Activated T-cell treated with anti-CD3 and anti-CD28 coated beads, Interleukin-2, amount 50 U/mL, for 4 hours (primary cell): Measurements from ENCODE around the gene CDRT15. TPM values are rescaled to one million over a fixed set of nuclear protein-coding genes. Genes with fewer than 3 reads are reported as not detected.
"Not testable (repeated sequence)": the region's sequence is repeated elsewhere in the genome, so short reads cannot be mapped to it uniquely, and the experiment has no call there.

Experiments
- ATAC-seq, 2 donors: fragments of 200-7000 bp; cut with Tn5 transposase; one replicate each; pipeline ENCODE4 v1.10.0; 2021
- DNase-seq: peaks from one replicate; pipeline ENCODE4 v3.0.0-alpha.2; 2020
- H3K27me3 Mint-ChIP-seq: one replicate; pipeline ENCODE4 v1.8.0; 2021; ENCODE audit warnings: low read depth, mixed read lengths
- H3K36me3 Mint-ChIP-seq: one replicate; pipeline ENCODE4 v1.8.0; 2022; ENCODE audit warnings: mixed read lengths; ENCODE audit not compliant: insufficient read depth
- H3K4me1 Mint-ChIP-seq: one replicate; pipeline ENCODE4 v1.8.0; 2021; ENCODE audit warnings: low read depth, mixed read lengths
- H3K4me3 Mint-ChIP-seq: one replicate; pipeline ENCODE4 v1.8.0; 2021; ENCODE audit warnings: mild to moderate bottlenecking, moderate library complexity, mixed read lengths
- H3K9me3 Mint-ChIP-seq: one replicate; pipeline ENCODE4 v1.8.0; 2021; ENCODE audit warnings: mixed read lengths
- total RNA-seq, 3 donors: library from RNA; stranded (reverse); gene quantifications; one replicate each; pipeline ENCODE4 v1.2.1, GENCODE V29; 2021

CDRT15 gene
- total RNA-seq, 3 donors from 2014 or later, result not detected

DNA sequence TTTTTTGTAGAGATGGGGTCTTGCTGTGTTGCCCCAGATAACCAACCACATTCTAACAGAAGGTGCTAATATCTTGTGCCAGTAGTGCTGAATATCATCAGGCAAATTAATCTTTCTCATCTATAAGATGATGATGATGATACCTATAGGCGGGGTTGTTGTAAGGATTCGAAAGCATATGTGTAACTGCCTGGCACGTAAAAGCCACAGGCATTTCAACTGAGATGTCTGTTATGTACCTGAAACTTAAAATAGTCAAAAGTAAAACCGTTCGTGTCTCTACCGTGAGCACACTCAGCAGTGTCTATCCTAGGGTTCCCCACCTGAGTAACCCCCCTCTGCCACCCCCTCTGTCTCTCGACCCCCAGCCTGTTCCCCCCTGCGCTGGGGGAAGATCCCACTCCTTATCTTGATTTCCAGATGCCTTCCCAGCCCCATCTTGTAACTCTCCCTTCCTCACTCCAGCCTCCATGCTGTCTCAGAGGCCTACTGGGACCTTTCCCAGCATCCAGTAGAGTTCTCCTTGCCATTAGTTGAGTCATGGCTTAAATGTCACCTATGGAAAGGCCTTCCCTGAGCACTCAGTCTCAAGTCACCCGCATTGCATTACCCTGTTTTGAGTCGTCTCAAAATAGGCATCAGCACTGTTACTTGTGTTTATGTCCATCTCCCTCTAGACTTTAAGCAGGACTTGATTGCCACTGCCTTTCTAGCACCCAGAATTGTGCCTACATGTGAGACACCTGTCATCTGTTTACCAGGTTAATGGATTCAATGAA, 34.1 kb downstream of the CDRT15 start:
- peaks cover 3% of the 10 kb centered on the region for H3K9me3 Mint-ChIP-seq
- DNase-seq, result no peak
- peak; percentile 19 to 28 for ATAC-seq
- peaks cover 24% of the 10 kb centered on the region for H3K36me3 Mint-ChIP-seq
- peak overlapping the region; percentile 73 for H3K4me3 Mint-ChIP-seq
- no peaks in the 10 kb centered on the region for H3K27me3 Mint-ChIP-seq
- H3K4me1 Mint-ChIP-seq, result peaks cover 96% of the 10 kb centered on the region

DNA sequence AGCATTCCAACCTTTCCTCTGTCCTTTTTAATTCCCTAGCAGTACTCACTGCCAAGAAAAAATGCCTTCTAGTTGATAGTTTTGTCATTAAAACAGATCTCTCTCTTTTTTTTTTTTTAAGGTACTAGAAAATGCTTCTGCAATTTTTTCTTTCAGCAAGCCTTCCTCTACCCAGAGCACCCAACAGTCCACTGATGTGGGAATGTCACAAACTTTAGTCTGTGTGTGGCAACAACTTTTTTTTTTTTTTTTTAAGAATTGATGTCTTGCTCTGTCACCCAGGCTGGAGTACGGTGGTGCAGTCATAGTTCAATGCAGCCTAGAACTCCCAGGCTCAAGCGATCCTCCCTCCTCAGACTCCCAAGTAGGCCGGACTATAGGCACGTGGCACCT, 34.7 kb downstream of the CDRT15 start:
- ATAC-seq, result no peak
- peaks cover 97% of the 10 kb centered on the region for H3K4me1 Mint-ChIP-seq
- peaks cover 20% of the 10 kb centered on the region for H3K36me3 Mint-ChIP-seq
- DNase-seq, result no peak
- peaks cover 3% of the 10 kb centered on the region for H3K9me3 Mint-ChIP-seq
- H3K27me3 Mint-ChIP-seq, result no peaks in the 10 kb centered on the region
- peak overlapping the region; percentile 73 for H3K4me3 Mint-ChIP-seq

DNA sequence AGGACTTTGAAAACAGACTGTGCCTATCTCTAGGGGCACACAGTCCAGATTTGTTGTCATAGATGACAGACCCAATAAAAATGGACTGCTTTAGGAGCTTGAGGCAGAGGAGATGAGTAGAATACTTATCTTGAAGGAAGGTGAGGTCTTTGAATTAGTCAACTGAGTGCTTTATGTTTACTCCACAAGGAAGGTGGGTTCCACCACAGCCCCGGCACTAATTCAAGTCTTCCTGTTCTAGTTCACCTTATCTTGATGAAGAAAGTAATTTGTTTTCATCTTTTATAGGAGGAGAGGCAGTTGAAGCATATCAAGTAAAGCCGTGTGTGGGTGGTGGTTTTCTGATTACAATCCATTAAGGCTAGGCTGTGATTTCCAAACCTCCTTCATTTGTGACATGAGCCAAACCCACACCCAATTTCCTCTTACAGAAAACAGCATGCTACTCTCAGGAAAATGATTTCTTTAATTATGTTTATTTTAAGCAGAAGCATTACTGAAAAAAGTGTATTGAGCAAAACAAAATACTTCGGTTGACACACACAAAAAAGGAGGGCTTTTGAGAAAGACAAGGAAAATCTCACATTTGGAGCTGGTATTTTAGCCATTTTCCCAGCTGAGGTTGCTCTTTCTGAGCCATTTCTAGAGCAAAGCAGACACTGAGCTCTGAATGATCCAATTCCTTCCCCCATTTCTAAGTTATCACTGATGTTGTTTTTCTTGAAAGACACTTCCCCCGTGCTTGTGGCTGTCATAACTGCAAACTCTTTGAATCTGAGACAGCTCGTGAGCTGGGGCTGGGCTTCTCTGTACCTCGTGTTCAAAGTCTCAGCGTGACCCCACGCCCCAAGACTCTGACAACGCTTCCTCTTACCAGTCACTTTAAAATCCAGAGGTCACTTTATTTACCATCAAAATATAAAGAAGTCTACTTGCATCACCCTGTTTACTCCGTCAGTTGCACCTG, 35.4 kb downstream of the CDRT15 start:
- DNase-seq, result peak; percentile 38
- Mint-ChIP-seq H3K27me3 (no peaks in the 10 kb centered on the region), H3K4me3 (peak overlapping the region; percentile 73), H3K4me1 (peaks cover 99% of the 10 kb centered on the region), H3K36me3 (peaks cover 19% of the 10 kb centered on the region), H3K9me3 (peaks cover 3% of the 10 kb centered on the region)
- ATAC-seq, result peak; percentile 33 to 41

DNA sequence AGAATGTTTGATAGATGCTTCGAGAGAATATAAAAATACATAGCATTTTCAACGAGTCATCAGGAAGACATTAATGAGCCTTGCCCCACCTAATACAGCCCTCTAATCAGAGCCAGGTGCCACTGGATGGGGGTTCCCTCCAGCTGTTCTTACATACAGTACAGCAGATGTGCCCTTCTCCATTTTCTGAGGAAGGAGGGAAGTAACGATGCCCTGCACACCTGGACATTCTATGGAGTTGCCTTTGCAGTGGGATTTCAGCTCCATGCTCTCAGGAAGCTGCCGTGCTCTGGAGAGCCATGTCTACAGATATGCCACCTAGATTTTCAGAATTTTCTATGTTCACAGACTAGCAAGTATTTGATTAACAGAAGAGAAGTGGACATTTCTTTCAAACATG, 36.3 kb downstream of the CDRT15 start:
- peaks cover 14% of the 10 kb centered on the region for H3K36me3 Mint-ChIP-seq
- no peak for ATAC-seq

DNA sequence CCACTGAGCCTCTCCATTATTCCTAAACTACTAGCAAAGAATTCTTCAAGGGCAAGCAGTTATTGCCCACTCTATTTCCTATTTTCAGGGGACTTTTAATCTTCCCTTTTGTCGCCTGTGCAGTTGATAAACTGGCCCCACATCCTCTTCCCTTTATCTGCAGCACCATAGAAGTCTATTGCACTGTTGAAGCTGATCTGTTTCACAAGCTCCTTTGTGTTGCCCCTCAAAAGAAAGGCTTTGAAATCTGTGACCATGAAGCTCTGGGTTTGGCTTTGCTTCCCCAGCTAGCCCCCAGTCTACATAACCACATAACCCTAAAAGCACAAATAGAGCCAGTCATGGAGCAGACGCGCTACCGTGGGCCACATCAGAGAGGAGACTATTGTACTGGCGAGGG, 37.1 kb downstream of the CDRT15 start:
- Mint-ChIP-seq H3K9me3 (no peaks in the 10 kb centered on the region), H3K4me1 (peaks cover 98% of the 10 kb centered on the region), H3K27me3 (no peaks in the 10 kb centered on the region), H3K36me3 (peaks cover 14% of the 10 kb centered on the region), H3K4me3 (no peak overlapping the region)
- DNase-seq (no peak), ATAC-seq (no peak)

More for the DNA sequence above, 36.3 kb downstream of the CDRT15 start:
- H3K27me3 Mint-ChIP-seq, result no peaks in the 10 kb centered on the region
- DNase-seq, result no peak
- peaks cover 99% of the 10 kb centered on the region for H3K4me1 Mint-ChIP-seq
- H3K4me3 Mint-ChIP-seq, result no peak overlapping the region
- H3K9me3 Mint-ChIP-seq, result no peaks in the 10 kb centered on the region

DNA sequence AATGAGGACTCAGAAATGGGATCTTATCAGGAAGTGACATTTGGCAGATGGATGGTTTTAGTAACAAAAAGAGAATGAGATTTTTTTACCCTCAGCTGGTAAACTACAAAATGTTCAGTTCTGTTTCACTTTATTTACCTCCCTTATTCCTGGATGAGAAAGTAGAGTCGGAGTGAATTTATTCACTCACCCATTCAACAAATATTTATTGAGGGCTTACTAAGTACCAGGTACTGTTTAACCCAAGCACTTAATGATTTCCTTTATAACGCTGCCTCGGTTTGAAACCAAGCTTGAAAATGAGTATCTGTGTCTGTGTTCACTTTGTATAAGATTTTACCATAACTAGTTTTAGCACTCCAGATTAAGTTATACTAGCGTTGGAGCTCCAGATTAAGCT, 38.1 kb downstream of the CDRT15 start:
- ATAC-seq (no peak), DNase-seq (no peak)
- peaks cover 14% of the 10 kb centered on the region for H3K36me3 Mint-ChIP-seq
- no peaks in the 10 kb centered on the region for H3K27me3 Mint-ChIP-seq
- H3K9me3 Mint-ChIP-seq, result no peaks in the 10 kb centered on the region
- H3K4me1 Mint-ChIP-seq, result peaks cover 91% of the 10 kb centered on the region
- H3K4me3 Mint-ChIP-seq, result no peak overlapping the region

DNA sequence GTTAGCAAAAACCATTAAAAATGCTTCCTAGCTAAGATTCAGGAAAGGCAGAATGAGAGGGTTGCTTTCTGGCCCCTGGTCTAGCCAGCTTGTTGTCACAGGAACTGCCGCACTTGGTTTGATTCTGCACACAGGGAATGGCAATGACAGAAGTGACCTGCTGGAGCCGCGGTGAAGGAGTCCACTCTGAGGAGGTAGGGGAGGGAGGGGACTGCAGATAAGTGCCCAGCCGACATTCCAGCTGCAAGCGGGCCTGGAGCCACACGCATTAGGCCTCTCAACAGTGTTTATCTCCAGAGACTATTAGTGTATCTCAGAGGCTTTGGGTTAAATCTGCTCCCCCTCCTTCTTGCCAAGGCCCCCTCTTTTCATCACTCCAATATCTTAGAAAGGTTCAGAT, 38.6 kb downstream of the CDRT15 start:
- Mint-ChIP-seq H3K4me1 (peaks cover 91% of the 10 kb centered on the region), H3K36me3 (peaks cover 14% of the 10 kb centered on the region), H3K27me3 (no peaks in the 10 kb centered on the region), H3K9me3 (no peaks in the 10 kb centered on the region), H3K4me3 (no peak overlapping the region)
- ATAC-seq (no peak), DNase-seq (no peak)

- Mint-ChIP-seq H3K4me3 (peak overlapping the region; percentile 29), H3K27me3 (no peaks in the 10 kb centered on the region), H3K4me1 (peaks cover 89% of the 10 kb centered on the region), H3K36me3 (peaks cover 14% of the 10 kb centered on the region), H3K9me3 (no peaks in the 10 kb centered on the region)
- DNase-seq (peak; percentile 41), ATAC-seq (peak; percentile 54 to 64)
Observed at GRCh38 chr17:14197586-14197985, 39.1 kb downstream of the CDRT15 start.

DNA sequence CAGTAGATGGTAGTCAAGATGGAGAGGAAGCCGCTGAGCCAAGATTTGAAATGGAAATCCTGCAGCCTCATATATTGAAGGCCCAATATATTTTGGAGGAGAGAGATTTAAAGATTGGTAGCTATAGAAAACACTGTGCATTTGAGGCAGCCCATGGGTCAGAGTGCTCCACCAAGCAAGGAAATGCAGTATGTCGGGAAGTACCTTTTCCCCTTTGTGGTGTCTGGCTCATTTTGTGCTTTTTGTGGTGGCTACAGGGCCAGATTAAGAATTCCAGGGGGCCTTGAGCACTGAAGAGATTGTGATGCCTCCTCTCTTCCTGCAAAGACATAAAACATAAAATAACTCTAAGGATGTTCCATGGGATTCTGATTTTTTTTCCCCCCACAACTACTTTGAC, 39.6 kb downstream of the CDRT15 start:
- Mint-ChIP-seq H3K4me3 (peak overlapping the region; percentile 34), H3K9me3 (no peaks in the 10 kb centered on the region), H3K4me1 (peaks cover 87% of the 10 kb centered on the region), H3K27me3 (no peaks in the 10 kb centered on the region), H3K36me3 (peaks cover 14% of the 10 kb centered on the region)
- ATAC-seq (no peak), DNase-seq (no peak)

- peaks cover 85% of the 10 kb centered on the region for H3K4me1 Mint-ChIP-seq
- ATAC-seq (no peak), DNase-seq (no peak)
- H3K9me3 Mint-ChIP-seq, result no peaks in the 10 kb centered on the region
- H3K36me3 Mint-ChIP-seq, result peaks cover 14% of the 10 kb centered on the region
- H3K4me3 Mint-ChIP-seq, result peak overlapping the region; percentile 34
- no peaks in the 10 kb centered on the region for H3K27me3 Mint-ChIP-seq
Observed at GRCh38 chr17:14196377-14196997, 40.2 kb downstream of the CDRT15 start.

DNA sequence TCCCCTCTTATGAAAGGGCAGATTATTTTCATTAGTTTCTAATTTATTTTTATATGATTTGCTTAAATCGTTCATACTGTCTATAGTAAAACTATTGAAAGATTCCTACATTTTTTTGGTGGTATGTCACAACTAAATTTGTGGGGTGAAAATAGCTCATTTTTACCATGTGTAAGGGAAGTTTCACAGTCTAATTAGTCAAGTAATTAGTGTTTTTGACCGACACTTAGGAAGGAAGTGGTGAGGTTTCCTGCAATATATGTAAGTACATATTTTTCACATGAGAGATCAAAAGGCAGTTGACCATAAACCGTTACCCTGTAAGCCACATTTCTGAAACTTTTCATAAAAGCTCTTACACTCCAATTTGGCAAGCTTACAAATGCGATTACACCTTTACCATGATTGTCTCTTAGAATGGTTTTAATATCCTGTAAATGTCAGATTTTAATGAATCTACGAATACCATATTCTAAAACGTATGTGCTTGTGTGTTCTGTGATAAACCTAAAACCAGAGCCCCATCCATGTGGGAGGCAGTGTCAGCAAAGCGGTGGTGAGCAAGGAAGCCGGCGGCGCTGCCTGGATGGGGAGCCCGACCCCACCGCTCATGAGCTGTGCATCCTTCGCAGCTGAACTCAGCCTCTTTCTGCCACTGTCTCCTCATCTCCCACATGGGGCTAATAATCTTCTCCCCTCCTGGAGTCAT, 43.9 kb downstream of the CDRT15 start:
- not testable (repeated sequence) for H3K36me3 Mint-ChIP-seq, H3K9me3 Mint-ChIP-seq, H3K27me3 Mint-ChIP-seq, DNase-seq
- ATAC-seq, result peak; percentile 58 to 67
- Mint-ChIP-seq H3K4me1 (peaks cover 64% of the 10 kb centered on the region), H3K4me3 (peak overlapping the region; percentile 22)

DNA sequence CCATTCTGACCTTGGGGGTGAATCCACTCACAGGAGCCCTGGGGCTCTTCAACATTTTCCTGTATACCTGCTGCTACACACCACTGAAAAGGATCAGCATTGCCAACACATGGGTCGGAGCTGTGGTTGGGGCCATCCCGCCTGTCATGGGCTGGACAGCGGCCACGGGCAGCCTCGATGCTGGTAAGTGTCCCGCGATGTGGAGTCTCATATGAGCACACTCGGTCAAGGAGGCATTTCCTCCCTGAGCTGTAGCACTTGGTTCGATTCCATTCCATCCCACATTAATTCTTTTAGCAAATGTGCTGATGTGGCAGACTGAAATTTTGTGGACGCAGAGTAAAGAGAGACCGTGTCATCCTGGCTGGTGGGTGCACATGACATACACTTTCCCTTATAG, 44.6 kb downstream of the CDRT15 start:
- not testable (repeated sequence) for H3K9me3 Mint-ChIP-seq, H3K27me3 Mint-ChIP-seq, DNase-seq, H3K36me3 Mint-ChIP-seq, ATAC-seq, H3K4me3 Mint-ChIP-seq
- peaks cover 56% of the 10 kb centered on the region for H3K4me1 Mint-ChIP-seq

DNA sequence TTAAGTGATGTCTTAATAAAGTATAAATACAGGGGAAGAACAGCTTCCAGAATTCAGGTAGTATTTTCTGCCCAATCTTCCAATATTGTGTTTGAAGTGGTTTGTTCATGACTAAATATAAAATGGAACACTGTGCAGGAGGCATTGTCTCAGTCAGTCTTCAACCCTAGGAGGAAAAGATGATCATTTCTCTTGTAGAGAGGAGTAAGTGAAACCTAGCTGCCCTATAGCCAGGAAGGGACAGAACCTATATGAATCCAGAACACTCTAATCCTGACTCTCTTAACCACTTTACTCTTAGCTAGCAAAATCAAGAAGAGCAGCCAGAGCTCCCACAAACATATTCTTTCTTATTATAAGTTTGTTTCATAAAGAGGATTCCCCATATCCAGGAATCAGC, 45.2 kb downstream of the CDRT15 start:
- not testable (repeated sequence) for H3K9me3 Mint-ChIP-seq, H3K27me3 Mint-ChIP-seq, H3K36me3 Mint-ChIP-seq, ATAC-seq, DNase-seq, H3K4me3 Mint-ChIP-seq
- H3K4me1 Mint-ChIP-seq, result peaks cover 54% of the 10 kb centered on the region

GRCh38 chr17:14190774-14191173, 45.9 kb downstream of the CDRT15 start:
- H3K36me3 Mint-ChIP-seq, ATAC-seq, H3K9me3 Mint-ChIP-seq, DNase-seq, H3K27me3 Mint-ChIP-seq, H3K4me3 Mint-ChIP-seq: not testable (repeated sequence)
- H3K4me1 Mint-ChIP-seq, result peaks cover 50% of the 10 kb centered on the region
